Ecto neural progenitor cell (in vitro differentiated cells): ENCODE data around the gene SPATA2.
"Not testable (repeated sequence)": the region's sequence is repeated elsewhere in the genome, so short reads cannot be mapped to it uniquely, and the experiment has no call there.

ENCODE experiments used
- DNase-seq: peaks from one replicate; pipeline ENCODE4 v3.0.0-alpha.2; 2018; ENCODE audit warnings: low spot score

SPATA2 gene

GRCh38 chr20:49915380-49916145, at the start of gene SPATA2:
SPATA2 (minus strand) TSS chr20:49915529; CDS start chr20:49908490, 7,039 bp downstream.
- DNase-seq, result peak; percentile 97

- no peak for DNase-seq
These were observed 46.1 kb upstream of the SPATA2 start for GRCh38 chr20:49961413-49961812.

GRCh38 chr20:49957089-49957938, 42.0 kb upstream of the SPATA2 start:
- not testable (repeated sequence) for DNase-seq

- no peak for DNase-seq
These were observed 41.4 kb upstream of the SPATA2 start for GRCh38 chr20:49956689-49957088.

- not testable (repeated sequence) for DNase-seq
These were observed 40.6 kb upstream of the SPATA2 start for GRCh38 chr20:49955830-49956396.

GRCh38 chr20:49955167-49955566, 39.8 kb upstream of the SPATA2 start:
- no peak for DNase-seq

GRCh38 chr20:49951151-49951550, 35.8 kb upstream of the SPATA2 start:
- no peak for DNase-seq

GRCh38 chr20:49948809-49949507, 33.6 kb upstream of the SPATA2 start:
- DNase-seq, result no peak

GRCh38 chr20:49948178-49948577, 32.8 kb upstream of the SPATA2 start:
- DNase-seq, result no peak

- DNase-seq, result no peak
These were observed 30.6 kb upstream of the SPATA2 start for GRCh38 chr20:49945701-49946477.

- no peak for DNase-seq
These were observed 30.0 kb upstream of the SPATA2 start for GRCh38 chr20:49945306-49945700.

- no peak for DNase-seq
These were observed 27.6 kb upstream of the SPATA2 start for GRCh38 chr20:49942942-49943341.

GRCh38 chr20:49942303-49942702, 27.0 kb upstream of the SPATA2 start:
- no peak for DNase-seq

GRCh38 chr20:49941456-49941855, 26.1 kb upstream of the SPATA2 start:
- no peak for DNase-seq

- DNase-seq, result no peak
These were observed 23.1 kb upstream of the SPATA2 start for GRCh38 chr20:49938173-49939163.

- DNase-seq, result no peak
These were observed 21.9 kb upstream of the SPATA2 start for GRCh38 chr20:49937027-49937929.

GRCh38 chr20:49936153-49937026, 21.1 kb upstream of the SPATA2 start, which contains the start of gene RNF114:
RNF114 (plus strand) TSS chr20:49936397; CDS start chr20:49936413, 16 bp downstream.
- DNase-seq, result peak; percentile 95

- DNase-seq, result no peak
These were observed 20.4 kb upstream of the SPATA2 start for GRCh38 chr20:49935746-49936152.
